ENCODE measurements around the gene OR10A3.
A peak's percentile ranks its signal among the peaks of the same experiment; 100 is the strongest.

Gene OR10A3

DNA sequence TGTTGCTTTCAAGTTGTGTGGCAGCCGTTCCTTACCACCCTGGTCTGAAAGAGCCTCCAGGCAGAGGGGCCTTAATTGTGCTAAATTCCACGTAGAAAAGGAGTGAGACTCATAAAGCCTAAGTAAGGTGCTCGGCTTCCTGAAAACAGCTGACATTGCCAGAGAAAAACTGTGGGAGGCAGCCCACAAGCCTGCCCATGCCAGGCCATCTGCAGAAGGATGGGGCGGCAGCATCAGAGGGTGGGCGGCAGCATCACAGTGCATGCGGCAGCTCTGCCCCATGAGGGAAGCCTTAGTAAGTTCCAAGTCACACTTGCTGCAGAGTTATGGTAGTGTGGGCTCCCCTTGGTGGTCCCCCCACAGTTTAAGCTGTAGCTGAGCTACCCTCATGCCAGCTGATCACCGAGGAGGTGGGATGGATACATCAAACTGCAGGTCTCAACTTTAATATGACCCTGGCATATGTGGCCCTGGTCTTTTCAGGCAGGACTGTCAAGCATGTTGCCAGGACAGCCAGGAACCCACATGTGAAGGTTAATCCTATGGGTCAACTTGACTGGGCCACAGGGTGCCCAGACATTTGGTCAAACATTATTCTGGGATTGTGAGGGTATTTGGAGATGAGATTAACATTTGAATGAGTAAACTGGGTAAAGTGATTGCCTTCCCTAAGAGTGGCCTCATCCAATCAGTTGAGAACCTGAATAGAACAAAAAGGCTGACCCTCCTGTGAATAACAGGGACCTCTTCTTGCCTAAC is 42.5 kb upstream of the OR10A3 start:
- DNase-seq (ENCODE audit: low spot score): no peak

DNA sequence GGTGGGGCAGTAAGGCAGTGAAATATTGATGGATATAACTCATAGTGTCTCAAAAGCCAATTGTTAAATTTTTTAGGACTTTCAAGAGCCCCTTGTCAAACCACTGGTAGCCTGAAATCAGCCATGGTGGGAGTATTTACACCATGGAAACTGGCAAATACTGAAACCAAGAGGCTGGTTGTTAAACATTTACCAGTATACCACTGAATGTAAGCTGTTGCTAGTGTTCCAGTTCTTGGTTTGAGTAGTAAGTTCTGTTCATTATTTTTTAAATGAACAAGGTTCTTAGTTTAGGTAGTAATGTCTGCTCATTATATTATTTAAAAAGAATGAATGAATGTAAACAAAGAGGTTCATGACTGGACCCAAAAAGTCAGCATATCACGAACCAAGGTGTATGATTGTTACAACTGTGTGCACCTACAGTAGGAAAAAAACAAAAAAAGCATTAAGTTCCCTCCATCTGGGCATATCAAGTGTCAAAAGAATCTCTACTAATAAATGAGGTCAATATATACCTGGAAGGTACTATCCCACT is 41.1 kb upstream of the OR10A3 start:
- Histone ChIP-seq H3K4ac (ENCODE audit: low read length) (no peak overlapping the region), H4K91ac (ENCODE audit: low read depth, low read length, poor library complexity) (no peak overlapping the region), H2AK5ac (ENCODE audit: low read depth, low read length) (no peak overlapping the region), H2BK120ac (ENCODE audit: low read depth, low read length) (no peak overlapping the region), H3K79me1 (ENCODE audit: low read depth, low read length) (no peaks in the 10 kb centered on the region), H2BK12ac (ENCODE audit: low read length) (no peak overlapping the region), H3K4me3 (ENCODE audit: low read length in 2 of 2) (no peak overlapping the region), H3K9ac (ENCODE audit: low read depth, low read length, poor library complexity) (no peak overlapping the region), H3K27ac (replicated peaks; ENCODE audit: low read length) (no peak overlapping the region), H3K18ac (ENCODE audit: low read length) (no peak overlapping the region), H4K8ac (ENCODE audit: low read depth, low read length) (no peak overlapping the region), H2AFZ (ENCODE audit: low read length) (no peak overlapping the region), H3K36me3 (replicated peaks in 1 of 2; ENCODE audit: control insufficient read depth in 2 of 2, insufficient read depth in 2 of 2, low read length in 2 of 2) (no peaks in the 10 kb centered on the region), H3K23ac (ENCODE audit: low read depth, low read length, poor library complexity) (no peak overlapping the region), H3K14ac (ENCODE audit: low read length) (no peak overlapping the region), H2BK15ac (ENCODE audit: low read length) (no peak overlapping the region), H2BK5ac (ENCODE audit: low read length) (no peak overlapping the region), H3K4me2 (ENCODE audit: insufficient read depth, low read length, poor library complexity, severe bottlenecking) (no peak overlapping the region), H3K4me1 (ENCODE audit: control insufficient read depth in 2 of 2, insufficient read depth in 1 of 2, low read depth in 1 of 2, low read length in 2 of 2) (peaks cover 0 to 1% of the 10 kb centered on the region in 2 donors), H3K9me3 (replicated peaks in 1 of 2; ENCODE audit: control insufficient read depth in 2 of 2, insufficient read depth in 1 of 2, low read depth in 1 of 2, low read length in 2 of 2) (no peaks in the 10 kb centered on the region), H3K27me3 (ENCODE audit: control insufficient read depth in 3 of 3, insufficient read depth in 3 of 3, low read depth in 1 of 3, low read length in 3 of 3) (no peaks in the 10 kb centered on the region)
- no CpG with 5 or more reads among the region's 1 CpG for WGBS, 2 donors (ENCODE audit: extremely low coverage in 2 of 2, insufficient read length in 2 of 2, insufficient replicate concordance in 1 of 2)
- DNase-seq (ENCODE audit: low spot score): no peak

More for the DNA sequence above, 42.5 kb upstream of the OR10A3 start:
- no peak overlapping the region for H3K27ac ChIP-seq (replicated peaks; ENCODE audit: low read length)
- H3K18ac ChIP-seq (ENCODE audit: low read length): no peak overlapping the region
- no CpG with 5 or more reads among the region's 7 CpGs for WGBS, 2 donors (ENCODE audit: extremely low coverage in 2 of 2, insufficient read length in 2 of 2, insufficient replicate concordance in 1 of 2)
- H2BK12ac ChIP-seq (ENCODE audit: low read length): no peak overlapping the region
- H3K4me2 ChIP-seq (ENCODE audit: insufficient read depth, low read length, poor library complexity, severe bottlenecking): no peak overlapping the region
- no peak overlapping the region for H4K8ac ChIP-seq (ENCODE audit: low read depth, low read length)
- no peak overlapping the region for H3K4ac ChIP-seq (ENCODE audit: low read length)
- no peak overlapping the region for H3K23ac ChIP-seq (ENCODE audit: low read depth, low read length, poor library complexity)
- H3K79me1 ChIP-seq (ENCODE audit: low read depth, low read length): no peaks in the 10 kb centered on the region
- H4K91ac ChIP-seq (ENCODE audit: low read depth, low read length, poor library complexity): no peak overlapping the region
- no peak overlapping the region for H2BK120ac ChIP-seq (ENCODE audit: low read depth, low read length)
- no peak overlapping the region for H2AFZ ChIP-seq (ENCODE audit: low read length)
- H3K27me3 ChIP-seq (ENCODE audit: control insufficient read depth in 3 of 3, insufficient read depth in 3 of 3, low read depth in 1 of 3, low read length in 3 of 3): no peaks in the 10 kb centered on the region
- H3K4me3 ChIP-seq (ENCODE audit: low read length in 2 of 2): peak overlapping the region in 1 of 2 donors; percentile 33
- no peak overlapping the region for H3K14ac ChIP-seq (ENCODE audit: low read length)
- peaks cover 3 to 13% of the 10 kb centered on the region in 2 donors for H3K4me1 ChIP-seq (ENCODE audit: control insufficient read depth in 2 of 2, insufficient read depth in 1 of 2, low read depth in 1 of 2, low read length in 2 of 2)
- no peak overlapping the region for H3K9ac ChIP-seq (ENCODE audit: low read depth, low read length, poor library complexity)
- no peak overlapping the region for H2BK5ac ChIP-seq (ENCODE audit: low read length)
- no peak overlapping the region for H2BK15ac ChIP-seq (ENCODE audit: low read length)
- no peaks in the 10 kb centered on the region for H3K9me3 ChIP-seq (replicated peaks in 1 of 2; ENCODE audit: control insufficient read depth in 2 of 2, insufficient read depth in 1 of 2, low read depth in 1 of 2, low read length in 2 of 2)
- H3K36me3 ChIP-seq (replicated peaks in 1 of 2; ENCODE audit: control insufficient read depth in 2 of 2, insufficient read depth in 2 of 2, low read length in 2 of 2): peaks cover 4 to 9% of the 10 kb centered on the region in 2 donors
- no peak overlapping the region for H2AK5ac ChIP-seq (ENCODE audit: low read depth, low read length)

DNA sequence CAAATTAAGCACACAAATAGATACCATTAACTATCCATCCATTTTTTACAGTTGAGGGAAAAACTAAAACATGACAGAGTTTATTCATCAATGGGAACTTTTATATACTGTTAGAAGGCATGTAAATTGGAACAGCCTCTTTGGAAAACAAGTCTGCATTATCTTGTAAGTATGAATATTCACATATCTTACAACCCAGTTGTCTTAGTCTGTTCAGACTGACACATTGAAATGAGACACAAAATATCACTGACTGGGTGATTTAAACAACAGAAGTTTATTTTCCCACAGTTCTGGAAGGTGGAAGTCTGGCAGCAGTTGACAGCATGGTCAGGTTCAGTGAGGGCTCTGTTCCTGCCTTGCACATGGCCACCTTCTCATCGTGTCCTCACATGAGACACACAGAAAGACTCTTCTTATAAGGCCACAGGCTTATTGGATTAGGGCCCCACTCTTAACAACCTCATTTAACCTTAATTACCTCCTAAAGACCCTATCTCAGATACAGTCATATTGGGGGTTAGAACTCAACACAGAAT is 40.2 kb upstream of the OR10A3 start:
- no peak overlapping the region for H4K8ac ChIP-seq (ENCODE audit: low read depth, low read length)
- H3K4me1 ChIP-seq (ENCODE audit: control insufficient read depth in 2 of 2, insufficient read depth in 1 of 2, low read depth in 1 of 2, low read length in 2 of 2): peaks cover 0 to 1% of the 10 kb centered on the region in 2 donors
- no peak overlapping the region for H3K4me3 ChIP-seq (ENCODE audit: low read length in 2 of 2)
- no peak overlapping the region for H3K14ac ChIP-seq (ENCODE audit: low read length)
- no peak overlapping the region for H3K18ac ChIP-seq (ENCODE audit: low read length)
- no CpG with 5 or more reads among the region's 1 CpG for WGBS, 2 donors (ENCODE audit: extremely low coverage in 2 of 2, insufficient read length in 2 of 2, insufficient replicate concordance in 1 of 2)
- H3K23ac ChIP-seq (ENCODE audit: low read depth, low read length, poor library complexity): no peak overlapping the region
- no peaks in the 10 kb centered on the region for H3K36me3 ChIP-seq (replicated peaks in 1 of 2; ENCODE audit: control insufficient read depth in 2 of 2, insufficient read depth in 2 of 2, low read length in 2 of 2)
- H2BK15ac ChIP-seq (ENCODE audit: low read length): no peak overlapping the region
- H3K27ac ChIP-seq (replicated peaks; ENCODE audit: low read length): no peak overlapping the region
- H3K9ac ChIP-seq (ENCODE audit: low read depth, low read length, poor library complexity): no peak overlapping the region
- no peaks in the 10 kb centered on the region for H3K79me1 ChIP-seq (ENCODE audit: low read depth, low read length)
- H3K4ac ChIP-seq (ENCODE audit: low read length): no peak overlapping the region
- H2BK5ac ChIP-seq (ENCODE audit: low read length): no peak overlapping the region
- H2AK5ac ChIP-seq (ENCODE audit: low read depth, low read length): no peak overlapping the region
- no peak for DNase-seq (ENCODE audit: low spot score)
- H2BK120ac ChIP-seq (ENCODE audit: low read depth, low read length): no peak overlapping the region
- H2BK12ac ChIP-seq (ENCODE audit: low read length): no peak overlapping the region
- H2AFZ ChIP-seq (ENCODE audit: low read length): no peak overlapping the region
- no peaks in the 10 kb centered on the region for H3K27me3 ChIP-seq (ENCODE audit: control insufficient read depth in 3 of 3, insufficient read depth in 3 of 3, low read depth in 1 of 3, low read length in 3 of 3)
- H3K9me3 ChIP-seq (replicated peaks in 1 of 2; ENCODE audit: control insufficient read depth in 2 of 2, insufficient read depth in 1 of 2, low read depth in 1 of 2, low read length in 2 of 2): no peaks in the 10 kb centered on the region
- H3K4me2 ChIP-seq (ENCODE audit: insufficient read depth, low read length, poor library complexity, severe bottlenecking): no peak overlapping the region
- no peak overlapping the region for H4K91ac ChIP-seq (ENCODE audit: low read depth, low read length, poor library complexity)

DNA sequence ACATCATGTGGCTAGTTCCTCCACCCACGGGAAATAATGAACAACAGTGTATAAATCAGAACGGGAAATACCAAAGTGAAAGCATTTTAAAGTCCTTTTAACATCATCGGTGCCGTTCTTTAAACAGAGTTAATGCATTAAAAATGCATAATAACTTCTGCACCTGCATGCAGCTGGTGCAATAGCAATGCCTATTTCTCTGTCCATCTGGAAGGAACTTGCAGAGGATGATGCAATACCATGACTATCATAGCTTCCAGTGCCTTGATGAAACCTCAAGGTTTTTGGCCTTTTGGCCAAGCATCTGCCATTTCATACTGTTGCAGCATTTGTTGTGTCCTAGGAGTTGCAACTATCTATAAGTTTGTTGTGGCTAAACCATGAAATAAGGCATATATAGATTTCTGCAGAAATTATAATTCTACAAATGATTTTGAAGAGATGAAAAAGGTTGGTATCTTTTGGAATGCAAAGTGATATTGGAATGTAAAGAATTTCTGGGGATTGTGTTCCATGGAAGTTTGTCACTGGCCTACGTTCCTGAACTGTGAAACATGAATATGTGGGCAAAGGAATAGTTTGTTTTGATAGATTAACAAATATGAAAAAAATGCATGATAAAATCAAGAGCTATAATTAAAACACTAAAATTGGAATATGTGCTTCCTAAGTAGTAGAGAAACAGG is 35.9 kb upstream of the OR10A3 start:
- Histone ChIP-seq H3K14ac (ENCODE audit: low read length) (no peak overlapping the region), H3K27me3 (ENCODE audit: control insufficient read depth in 3 of 3, insufficient read depth in 3 of 3, low read depth in 1 of 3, low read length in 3 of 3) (no peaks in the 10 kb centered on the region), H2AK5ac (ENCODE audit: low read depth, low read length) (no peak overlapping the region), H3K9me3 (replicated peaks in 1 of 2; ENCODE audit: control insufficient read depth in 2 of 2, insufficient read depth in 1 of 2, low read depth in 1 of 2, low read length in 2 of 2) (no peaks in the 10 kb centered on the region), H2BK15ac (ENCODE audit: low read length) (no peak overlapping the region), H2BK12ac (ENCODE audit: low read length) (no peak overlapping the region), H3K4ac (ENCODE audit: low read length) (no peak overlapping the region), H3K79me1 (ENCODE audit: low read depth, low read length) (no peaks in the 10 kb centered on the region), H2BK5ac (ENCODE audit: low read length) (no peak overlapping the region), H2BK120ac (ENCODE audit: low read depth, low read length) (no peak overlapping the region), H3K36me3 (replicated peaks in 1 of 2; ENCODE audit: control insufficient read depth in 2 of 2, insufficient read depth in 2 of 2, low read length in 2 of 2) (no peaks in the 10 kb centered on the region), H2AFZ (ENCODE audit: low read length) (no peak overlapping the region), H3K27ac (replicated peaks; ENCODE audit: low read length) (no peak overlapping the region), H3K18ac (ENCODE audit: low read length) (no peak overlapping the region), H3K9ac (ENCODE audit: low read depth, low read length, poor library complexity) (no peak overlapping the region), H4K91ac (ENCODE audit: low read depth, low read length, poor library complexity) (no peak overlapping the region), H3K23ac (ENCODE audit: low read depth, low read length, poor library complexity) (no peak overlapping the region), H3K4me2 (ENCODE audit: insufficient read depth, low read length, poor library complexity, severe bottlenecking) (no peak overlapping the region), H4K8ac (ENCODE audit: low read depth, low read length) (no peak overlapping the region), H3K4me3 (ENCODE audit: low read length in 2 of 2) (no peak overlapping the region), H3K4me1 (ENCODE audit: control insufficient read depth in 2 of 2, insufficient read depth in 1 of 2, low read depth in 1 of 2, low read length in 2 of 2) (no peaks in the 10 kb centered on the region)
- DNase-seq (ENCODE audit: low spot score): no peak
- no CpG with 5 or more reads among the region's 5 CpGs for WGBS, 2 donors (ENCODE audit: extremely low coverage in 2 of 2, insufficient read length in 2 of 2, insufficient replicate concordance in 1 of 2)

Data from neuronal stem cell (in vitro differentiated cells).